Thymus (tissue), 11 donors: ENCODE results near the gene GRB2. TPM values are rescaled to one million over a fixed set of nuclear protein-coding genes. Genes with fewer than 3 reads are reported as not detected.
"Not testable (repeated sequence)": the region's sequence is repeated elsewhere in the genome, so short reads cannot be mapped to it uniquely, and the experiment has no call there.

Experiments
- DNase-seq, 9 donors: peaks; one replicate each; pipeline ENCODE4 v3.0.0-alpha.2; 2013; ENCODE audit warnings: low spot score in 9 of 9, low read depth in 6 of 9, missing footprints in 1 of 9
- H3K27ac ChIP-seq, 2 donors: one replicate each; pipeline ENCODE4 v1.5.1; 2013; ENCODE audit warnings: control low read depth in 1 of 2, low read depth in 1 of 2, low read length in 1 of 2, mild to moderate bottlenecking in 1 of 2, moderate library complexity in 1 of 2
- H3K27me3 ChIP-seq, 2 donors: one replicate each; pipeline ENCODE4 v1.5.1; 2013; ENCODE audit warnings: low read length in 1 of 2; ENCODE audit not compliant: control insufficient read depth in 2 of 2, insufficient read depth in 1 of 2
- H3K36me3 ChIP-seq, 2 donors: one replicate each; pipeline ENCODE4 v1.5.1; 2013; ENCODE audit warnings: low read length in 1 of 2, mild to moderate bottlenecking in 1 of 2, moderate library complexity in 1 of 2; ENCODE audit not compliant: control insufficient read depth in 2 of 2, insufficient read depth in 2 of 2
- H3K4me1 ChIP-seq, 2 donors: one replicate each; pipeline ENCODE4 v1.5.1; 2013; ENCODE audit warnings: low read length in 2 of 2; ENCODE audit not compliant: control insufficient read depth in 2 of 2, insufficient read depth in 2 of 2
- H3K4me3 ChIP-seq, 2 donors: one replicate each; pipeline ENCODE4 v1.5.1; 2013; ENCODE audit warnings: low read length in 2 of 2, control low read depth in 1 of 2, mild to moderate bottlenecking in 1 of 2
- H3K9me3 ChIP-seq, 2 donors: one replicate each; pipeline ENCODE4 v1.5.1; 2013; ENCODE audit warnings: low read length in 1 of 2, mild to moderate bottlenecking in 1 of 2; ENCODE audit not compliant: control insufficient read depth in 2 of 2, insufficient read depth in 1 of 2
- WGBS: extraction: QIAGEN DNeasy Blood & Tissue Kit; methylation state at CpG from one replicate; pipeline ENCODE4 v1.1.7; 2013; 5-methylcytosine and 5-hydroxymethylcytosine counted together
- polyA plus RNA-seq: library from polyadenylated mRNA; stranded (reverse); fragments of 200-250 nt; gene quantifications from one replicate; pipeline ENCODE4 v1.2.3, GENCODE V29; 2013
- total RNA-seq: library from RNA; stranded (reverse); fragments of 120-200 nt; gene quantifications from one replicate; pipeline ENCODE4 v1.2.4, GENCODE V29; 2013
- donor health status: healthy.

GRB2 gene
- total and polyA plus RNA-seq, 2 donors: 65.1 to 79.4 TPM

DNA sequence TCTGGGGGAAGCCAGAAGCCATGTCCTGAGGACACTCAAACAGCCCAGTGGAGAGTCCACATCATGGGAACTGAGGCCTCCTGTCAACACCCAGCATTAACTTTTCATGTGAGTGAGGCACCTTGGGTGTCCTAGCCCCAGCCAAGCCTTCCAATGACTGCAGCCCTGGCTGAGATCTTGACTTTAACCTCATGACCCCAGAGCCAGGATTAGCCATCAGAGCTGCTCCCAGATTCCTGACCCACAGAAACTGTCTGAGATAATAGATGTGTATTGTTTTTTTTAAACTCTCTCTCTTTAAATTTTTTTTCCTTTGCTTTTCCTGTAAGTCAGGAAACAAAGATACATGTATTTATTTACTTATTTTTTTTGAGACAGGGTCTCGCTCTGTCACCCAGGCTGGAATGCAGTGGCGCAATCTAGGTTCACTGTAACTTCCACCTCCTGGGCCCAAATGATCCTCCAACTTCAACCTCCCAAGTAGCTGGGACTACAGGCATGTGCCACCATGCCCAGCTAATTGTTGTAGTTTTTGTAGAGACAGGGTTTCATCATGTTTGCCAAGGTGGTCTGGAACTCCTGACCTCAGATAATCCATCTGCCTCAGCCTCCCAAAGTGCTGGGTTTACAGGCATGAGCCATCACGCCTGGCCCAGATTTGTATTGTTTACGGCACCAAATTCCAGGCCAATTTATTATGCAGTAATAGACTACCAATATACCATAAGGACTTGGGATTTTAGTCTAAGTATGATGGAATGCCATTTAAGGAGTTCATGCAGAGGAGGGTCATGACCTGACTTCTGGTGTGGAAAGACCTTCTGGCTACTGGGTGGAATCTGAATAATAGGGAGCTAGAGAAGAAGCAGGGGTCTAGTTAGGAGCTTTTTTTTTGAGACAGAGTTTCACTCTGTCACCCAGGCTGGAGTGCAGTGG is 37.0 kb upstream of the GRB2 start:
- DNase-seq: no peak
- no peaks in the 10 kb centered on the region for H3K36me3 ChIP-seq
- no peaks in the 10 kb centered on the region for H3K9me3 ChIP-seq
- no peaks in the 10 kb centered on the region for H3K4me1 ChIP-seq
- 83% methylated on average over 4 of the region's 4 CpGs for WGBS
- H3K4me3 ChIP-seq: no peak overlapping the region
- H3K27ac ChIP-seq: no peak overlapping the region
- no peaks in the 10 kb centered on the region for H3K27me3 ChIP-seq

DNA sequence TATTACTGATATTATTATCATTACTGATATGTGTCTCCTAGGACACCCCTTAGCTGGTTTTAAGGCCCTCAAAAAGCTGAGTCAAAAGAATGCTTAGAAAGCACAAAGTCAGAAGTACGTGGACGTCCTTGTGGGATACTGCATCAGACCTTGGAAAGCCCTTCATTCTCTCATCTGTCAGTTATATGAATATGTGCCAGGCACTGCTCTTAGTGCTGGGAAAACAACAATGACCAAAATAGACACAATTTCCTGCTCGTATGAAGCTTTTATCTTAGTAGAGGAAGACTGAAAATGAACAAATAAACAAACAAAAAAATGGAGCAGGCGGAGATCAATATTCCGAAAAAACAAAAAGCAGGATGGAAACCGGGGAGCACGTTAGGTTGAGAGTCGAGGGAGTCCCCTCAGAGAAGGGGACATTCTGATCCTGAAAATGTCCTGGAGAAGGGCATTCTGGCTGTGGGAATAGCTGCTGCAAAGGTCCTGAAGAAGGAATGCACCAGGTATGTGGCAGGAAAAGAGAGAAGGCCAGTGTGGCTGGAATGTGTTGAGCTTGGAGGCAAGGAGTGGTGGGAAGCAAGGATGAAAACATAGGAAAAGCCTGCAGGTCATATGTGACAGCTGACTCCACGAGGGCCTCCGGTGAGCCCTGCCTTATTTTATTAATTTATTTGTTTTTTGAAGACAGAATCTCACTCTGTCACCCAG is 35.4 kb upstream of the GRB2 start:
- peaks cover 0 to 5% of the 10 kb centered on the region in 2 donors for H3K4me1 ChIP-seq
- H3K27ac ChIP-seq: no peak overlapping the region
- H3K4me3 ChIP-seq: no peak overlapping the region
- H3K9me3 ChIP-seq: no peaks in the 10 kb centered on the region
- WGBS: 88% methylated on average over 10 of the region's 10 CpGs
- H3K27me3 ChIP-seq: no peaks in the 10 kb centered on the region
- no peaks in the 10 kb centered on the region for H3K36me3 ChIP-seq
- no peak for DNase-seq

DNA sequence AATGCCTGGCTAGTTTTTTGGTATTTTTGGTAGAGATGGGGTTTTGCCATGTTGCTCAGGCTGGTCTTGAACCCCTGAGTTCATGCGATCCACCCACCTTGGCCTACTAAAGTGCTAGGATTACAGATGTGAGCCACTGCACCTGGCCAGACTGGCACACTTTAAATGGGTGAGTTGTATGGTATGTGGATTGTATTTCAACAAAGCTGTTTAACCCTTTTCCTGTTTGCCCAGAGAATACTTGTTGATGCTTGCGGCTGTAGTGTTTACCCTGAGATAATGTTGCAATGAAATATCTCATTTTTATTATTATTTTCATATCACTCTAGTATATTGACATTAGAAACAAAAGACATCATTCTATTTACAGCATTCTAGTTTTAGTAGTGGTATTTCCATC is 33.8 kb upstream of the GRB2 start:
- Histone ChIP-seq H3K4me3 (no peak overlapping the region), H3K9me3 (no peaks in the 10 kb centered on the region), H3K27ac (no peak overlapping the region), H3K27me3 (no peaks in the 10 kb centered on the region), H3K36me3 (no peaks in the 10 kb centered on the region), H3K4me1 (peaks cover 0 to 10% of the 10 kb centered on the region in 2 donors)
- WGBS: 95% methylated on average over 2 of the region's 2 CpGs
- DNase-seq: no peak

DNA sequence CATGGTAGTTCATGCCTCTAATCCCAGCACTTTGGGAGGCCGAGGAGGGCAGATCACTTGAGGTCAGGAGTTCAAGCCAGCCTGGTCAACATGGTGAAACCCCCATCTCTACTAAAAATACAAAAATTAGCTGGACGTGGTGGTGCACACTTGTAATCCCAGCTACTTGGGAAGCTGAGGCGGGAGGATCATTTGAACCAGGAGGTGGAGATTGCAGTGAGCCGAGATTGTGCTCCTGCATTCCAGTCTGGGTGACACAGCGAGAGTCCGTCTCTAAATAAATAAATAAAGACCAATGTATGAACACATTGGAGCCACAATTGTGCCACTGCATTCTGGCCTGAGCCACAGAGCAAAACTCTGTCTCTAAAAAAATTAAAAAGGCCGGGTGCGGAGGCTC is 31.9 kb upstream of the GRB2 start:
- H3K27me3 ChIP-seq, H3K27ac ChIP-seq, DNase-seq, H3K36me3 ChIP-seq, H3K4me3 ChIP-seq, H3K9me3 ChIP-seq: not testable (repeated sequence)
- peaks cover 0 to 10% of the 10 kb centered on the region in 2 donors for H3K4me1 ChIP-seq
- WGBS: 98% methylated on average over 8 of the region's 8 CpGs

DNA sequence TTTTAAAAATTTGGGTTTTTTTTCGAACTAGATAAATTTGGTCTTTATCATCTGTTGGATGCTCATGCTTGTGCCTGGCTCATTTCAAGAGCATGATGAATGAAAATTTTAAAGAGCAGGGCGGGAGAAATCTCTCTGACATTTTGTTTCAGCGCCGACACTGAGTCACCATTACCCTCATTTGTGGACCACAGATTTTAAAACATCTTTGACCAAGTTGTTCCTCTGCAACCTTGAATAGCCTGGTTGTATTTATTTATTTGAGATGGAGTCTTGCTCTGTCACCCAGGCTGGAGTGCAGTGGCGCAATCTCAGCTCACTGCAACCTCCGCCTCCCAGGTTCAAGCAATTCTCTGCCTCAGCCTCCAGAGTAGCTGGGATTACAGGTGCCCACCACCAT is 29.0 kb upstream of the GRB2 start:
- not testable (repeated sequence) for H3K27me3 ChIP-seq, H3K9me3 ChIP-seq, H3K36me3 ChIP-seq, H3K27ac ChIP-seq, H3K4me3 ChIP-seq, DNase-seq
- peaks cover 0 to 10% of the 10 kb centered on the region in 2 donors for H3K4me1 ChIP-seq
- WGBS: 98% methylated on average over 6 of the region's 6 CpGs

DNA sequence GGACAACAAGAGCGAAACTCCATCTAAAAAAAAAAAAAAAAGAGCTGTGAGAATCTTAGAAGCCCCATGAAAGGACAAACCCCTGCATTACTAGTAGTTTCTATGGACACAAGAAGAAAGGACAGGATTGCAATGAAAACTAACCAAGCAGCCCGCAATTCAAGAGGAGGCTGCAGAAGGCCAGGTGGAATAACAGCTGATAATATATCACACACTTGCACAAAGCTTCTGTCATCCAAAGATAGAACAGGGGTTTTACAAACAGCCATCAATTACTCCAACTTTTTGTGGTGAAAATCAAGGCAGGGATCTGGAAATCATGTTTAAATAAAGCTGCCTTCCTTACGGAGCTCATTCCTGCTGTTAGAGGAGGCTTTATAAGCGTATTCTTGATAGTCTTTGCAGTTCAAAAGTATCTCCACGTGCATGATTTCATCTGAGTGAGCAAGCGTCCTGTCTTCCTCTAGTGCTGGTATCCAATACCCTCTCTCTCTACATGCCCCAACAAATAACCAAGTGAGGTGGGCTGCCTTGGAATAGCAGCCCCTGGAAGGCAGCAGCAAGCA is 27.8 kb upstream of the GRB2 start:
- H3K27me3 ChIP-seq: no peaks in the 10 kb centered on the region
- no peak overlapping the region for H3K4me3 ChIP-seq
- no peak overlapping the region for H3K27ac ChIP-seq
- DNase-seq: no peak
- H3K36me3 ChIP-seq: no peaks in the 10 kb centered on the region
- no peaks in the 10 kb centered on the region for H3K9me3 ChIP-seq
- 90% methylated on average over 6 of the region's 6 CpGs for WGBS
- H3K4me1 ChIP-seq: peaks cover 0 to 10% of the 10 kb centered on the region in 2 donors

DNA sequence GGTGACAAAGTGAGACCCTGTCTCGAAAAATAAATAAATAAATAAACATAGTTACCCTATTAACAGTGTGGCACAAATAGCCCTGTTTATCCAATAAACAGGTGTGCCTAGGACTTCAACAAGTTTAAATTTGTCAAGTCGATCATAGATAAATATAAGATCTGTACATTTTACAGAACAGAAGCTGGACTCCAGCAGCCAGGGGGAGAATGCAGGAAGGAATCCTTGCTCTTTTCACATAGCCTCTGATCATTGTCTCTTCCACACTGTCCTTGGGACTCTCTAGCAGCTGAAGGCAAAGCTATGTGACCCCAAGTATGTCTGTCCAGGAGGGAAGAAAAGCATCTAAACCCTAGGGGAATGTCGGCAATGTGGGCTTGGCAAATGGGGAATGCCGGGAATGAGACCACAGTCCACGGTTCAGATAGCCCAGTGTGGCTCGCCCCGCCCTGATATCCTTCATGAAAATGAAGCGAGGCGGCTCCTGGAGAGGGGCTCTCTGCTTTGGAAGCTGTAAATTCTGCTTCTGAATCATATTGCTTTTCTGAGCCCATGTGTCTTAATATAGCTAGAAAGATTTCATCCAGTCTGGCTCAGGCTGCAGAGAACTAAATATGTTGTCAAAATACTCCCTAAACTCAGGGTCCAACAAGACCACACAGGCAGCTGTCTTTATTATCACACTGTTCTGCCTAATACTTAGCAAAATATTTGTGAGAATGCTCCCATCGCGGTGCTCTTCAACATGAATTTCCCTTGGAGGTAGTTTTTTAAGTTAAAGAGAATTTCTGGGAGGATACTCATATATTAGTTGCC is 24.9 kb upstream of the GRB2 start:
- WGBS: 92% methylated on average over 11 of the region's 11 CpGs
- Histone ChIP-seq H3K4me1 (peaks cover 0 to 7% of the 10 kb centered on the region in 2 donors), H3K27ac (no peak overlapping the region), H3K4me3 (no peak overlapping the region), H3K9me3 (peaks cover 0 to 2% of the 10 kb centered on the region in 2 donors), H3K27me3 (no peaks in the 10 kb centered on the region), H3K36me3 (no peaks in the 10 kb centered on the region)
- no peak for DNase-seq

DNA sequence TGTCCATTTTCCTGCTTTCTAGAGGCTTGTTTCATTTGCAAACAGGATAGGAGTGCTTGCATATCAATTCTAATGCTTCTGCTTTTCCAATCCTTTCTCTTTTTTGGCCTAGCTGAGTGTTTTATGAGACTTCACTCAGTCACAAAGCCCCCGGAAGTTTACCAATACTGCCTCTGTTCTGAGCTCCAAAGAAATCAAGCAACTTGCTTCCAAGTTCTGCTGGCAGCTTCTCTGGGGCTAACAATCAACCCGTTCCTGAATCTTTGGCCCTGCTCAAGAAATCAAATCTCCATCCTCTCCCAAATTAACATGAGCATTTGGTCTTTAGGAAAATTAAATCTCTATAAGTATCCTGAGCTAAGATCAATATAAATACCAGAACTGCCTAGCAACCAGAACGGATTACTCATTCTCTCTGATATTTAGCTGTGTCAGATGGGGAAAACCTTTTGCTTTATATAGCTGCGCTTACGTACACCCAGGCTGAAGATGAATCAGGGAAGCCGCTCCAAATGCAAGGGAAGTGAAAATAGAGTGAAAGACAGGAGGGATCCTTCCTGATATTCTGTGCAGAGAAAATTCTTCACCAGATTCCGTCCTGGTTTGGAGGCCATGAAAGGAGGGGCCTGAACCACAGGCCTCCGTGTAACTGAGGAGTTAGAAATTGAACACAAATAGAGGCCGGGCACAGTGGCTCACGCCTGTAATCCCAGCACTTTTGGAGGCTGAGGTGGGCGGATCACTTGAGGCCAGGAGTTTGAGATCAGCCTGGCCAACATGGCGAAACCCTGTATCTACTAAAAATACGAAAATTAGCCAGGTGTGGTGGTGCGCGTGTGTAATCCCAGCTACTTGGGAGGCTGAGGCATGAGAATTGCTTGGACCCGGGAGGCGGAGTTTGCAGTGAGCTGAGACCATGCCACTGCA is 23.3 kb upstream of the GRB2 start:
- 95% methylated on average over 17 of the region's 17 CpGs for WGBS
- Histone ChIP-seq H3K4me3 (no peak overlapping the region), H3K4me1 (peaks cover 0 to 7% of the 10 kb centered on the region in 2 donors), H3K27ac (no peak overlapping the region), H3K36me3 (no peaks in the 10 kb centered on the region), H3K9me3 (peaks cover 0 to 2% of the 10 kb centered on the region in 2 donors), H3K27me3 (no peaks in the 10 kb centered on the region)
- no peak for DNase-seq
